ENCODE results near the gene KRT32.

DNA sequence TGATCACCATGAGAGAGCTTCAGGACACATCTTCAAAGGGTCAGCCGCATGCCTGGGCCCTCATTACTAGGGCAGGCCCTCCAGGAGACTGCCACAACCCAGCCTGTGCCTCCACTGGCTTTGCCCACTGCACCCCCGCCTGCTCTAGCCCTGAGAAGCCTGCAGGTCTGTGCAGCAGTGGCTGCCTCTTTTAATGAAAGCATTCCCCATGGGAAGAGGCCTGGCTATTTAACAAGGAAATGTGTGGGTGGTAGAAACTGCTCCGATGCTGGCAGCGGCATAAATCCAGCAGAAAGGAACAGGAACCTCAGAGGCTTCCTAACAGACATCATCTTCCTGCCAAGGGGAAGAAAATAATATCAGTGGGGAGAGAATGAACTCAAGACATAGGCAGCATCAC is 375 bp upstream of the KRT32 start:
- TF ChIP-seq, protein P1, sequence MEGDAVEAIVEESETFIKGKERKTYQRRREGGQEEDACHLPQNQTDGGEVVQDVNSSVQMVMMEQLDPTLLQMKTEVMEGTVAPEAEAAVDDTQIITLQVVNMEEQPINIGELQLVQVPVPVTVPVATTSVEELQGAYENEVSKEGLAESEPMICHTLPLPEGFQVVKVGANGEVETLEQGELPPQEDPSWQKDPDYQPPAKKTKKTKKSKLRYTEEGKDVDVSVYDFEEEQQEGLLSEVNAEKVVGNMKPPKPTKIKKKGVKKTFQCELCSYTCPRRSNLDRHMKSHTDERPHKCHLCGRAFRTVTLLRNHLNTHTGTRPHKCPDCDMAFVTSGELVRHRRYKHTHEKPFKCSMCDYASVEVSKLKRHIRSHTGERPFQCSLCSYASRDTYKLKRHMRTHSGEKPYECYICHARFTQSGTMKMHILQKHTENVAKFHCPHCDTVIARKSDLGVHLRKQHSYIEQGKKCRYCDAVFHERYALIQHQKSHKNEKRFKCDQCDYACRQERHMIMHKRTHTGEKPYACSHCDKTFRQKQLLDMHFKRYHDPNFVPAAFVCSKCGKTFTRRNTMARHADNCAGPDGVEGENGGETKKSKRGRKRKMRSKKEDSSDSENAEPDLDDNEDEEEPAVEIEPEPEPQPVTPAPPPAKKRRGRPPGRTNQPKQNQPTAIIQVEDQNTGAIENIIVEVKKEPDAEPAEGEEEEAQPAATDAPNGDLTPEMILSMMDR (IDR thresholded peaks at IDR 0.05; ENCODE audit: insufficient read depth, low read depth, low read length) = no peak
- no peak for TF ChIP-seq EZH2 (IDR thresholded peaks at IDR 0.05; ENCODE audit: insufficient read depth, low read length)

Measured in astrocyte (in vitro differentiated cells and primary cell).